ELR (cell line): Measurements from ENCODE around the gene PROS1.
"Not testable (repeated sequence)": the region's sequence is repeated elsewhere in the genome, so short reads cannot be mapped to it uniquely, and the experiment has no call there.

Experiments
- DNase-seq: peaks from one replicate; pipeline ENCODE4 v3.0.0-alpha.2; 2015; ENCODE audit warnings: low read depth

Gene PROS1

GRCh38 chr3:93969443-93969842 is 4.3 kb downstream of the PROS1 start:
- DNase-seq = peak; percentile 22

GRCh38 chr3:93965106-93965505 is 8.6 kb downstream of the PROS1 start:
- not testable (repeated sequence) for DNase-seq

- DNase-seq = no peak
These were observed 10.9 kb downstream of the PROS1 start for GRCh38 chr3:93962798-93963197.

GRCh38 chr3:93961489-93961888 is 12.2 kb downstream of the PROS1 start:
- no peak for DNase-seq

- DNase-seq = no peak
These were observed 12.7 kb downstream of the PROS1 start for GRCh38 chr3:93961026-93961425.

GRCh38 chr3:93949958-93950357 is 23.7 kb downstream of the PROS1 start:
- DNase-seq = not testable (repeated sequence)

GRCh38 chr3:93937485-93937884 is 36.2 kb downstream of the PROS1 start:
- not testable (repeated sequence) for DNase-seq

GRCh38 chr3:93936549-93936948 is 37.1 kb downstream of the PROS1 start:
- DNase-seq = no peak

- no peak for DNase-seq
These were observed 39.2 kb downstream of the PROS1 start for GRCh38 chr3:93934366-93935046.

GRCh38 chr3:93931597-93932229 is 42.0 kb downstream of the PROS1 start:
- DNase-seq = no peak

- no peak for DNase-seq
These were observed 43.7 kb downstream of the PROS1 start for GRCh38 chr3:93930041-93930440.

GRCh38 chr3:93926789-93927188 is 46.9 kb downstream of the PROS1 start:
- no peak for DNase-seq

GRCh38 chr3:93924491-93924890 is 49.2 kb downstream of the PROS1 start:
- DNase-seq = peak; percentile 9

- no peak for DNase-seq
These were observed 50.7 kb downstream of the PROS1 start for GRCh38 chr3:93923006-93923405.

GRCh38 chr3:93917546-93918029 is 56.1 kb downstream of the PROS1 start:
- DNase-seq = not testable (repeated sequence)

GRCh38 chr3:93913623-93914022 is 60.1 kb downstream of the PROS1 start:
- DNase-seq = not testable (repeated sequence)

GRCh38 chr3:93911206-93911605 is 62.5 kb downstream of the PROS1 start:
- DNase-seq = no peak

- DNase-seq = no peak
These were observed 63.6 kb downstream of the PROS1 start for GRCh38 chr3:93910097-93910496.

- no peak for DNase-seq
These were observed 66.6 kb downstream of the PROS1 start for GRCh38 chr3:93907132-93907531.

GRCh38 chr3:93906245-93906644 is 67.5 kb downstream of the PROS1 start:
- no peak for DNase-seq

GRCh38 chr3:93904568-93904967 is 69.1 kb downstream of the PROS1 start:
- DNase-seq = no peak

GRCh38 chr3:93878250-93879017 is 95.3 kb downstream of the PROS1 start:
- DNase-seq = peak; percentile 3

GRCh38 chr3:93877427-93877826 is 96.3 kb downstream of the PROS1 start:
- DNase-seq = not testable (repeated sequence)
